Gastrocnemius medialis (tissue), 4 donors: ENCODE data around the gene AK6. TPM values are rescaled to one million over a fixed set of nuclear protein-coding genes. Genes with fewer than 3 reads are reported as not detected.
A peak's percentile ranks its signal among the peaks of the same experiment; 100 is the strongest.

ENCODE experiments used
- ATAC-seq, 2 donors: fragments of 150-250 bp; one replicate each; pipeline ENCODE4 v1.9.1; 2016
- DNase-seq, 2 donors: peaks; one replicate each; pipeline ENCODE4 v3.0.0-alpha.2; 2019
- H3K27ac ChIP-seq, 4 donors: fragments of 200-600 bp; sonication (generic); 1 replicate in 1 of 4; 2 replicates in 3 of 4; pipeline ENCODE4 v1.5.1; 2016 to 2018; ENCODE audit warnings: mild to moderate bottlenecking in 2 of 4, moderate library complexity in 1 of 4
- H3K27me3 ChIP-seq, 3 donors: fragments of 200-600 bp; sonication (generic) in 2 of 3; 1 replicate in 1 of 3; 2 replicates in 2 of 3; pipeline versions ENCODE4 v1.5.1 to v1.6.0; 2016 to 2019; ENCODE audit warnings: mild to moderate bottlenecking in 1 of 3, moderate library complexity in 1 of 3
- H3K36me3 ChIP-seq, 2 donors: fragments of 200-600 bp; sonication (generic) in 1 of 2; one replicate each; pipeline ENCODE4 v1.5.1; 2017 to 2018
- H3K4me1 ChIP-seq, 2 donors: fragments of 200-600 bp; sonication (generic) in 1 of 2; one replicate each; pipeline ENCODE4 v1.5.1; 2016 to 2017; ENCODE audit warnings: mild to moderate bottlenecking in 2 of 2
- H3K4me3 ChIP-seq, 4 donors: fragments of 200-600 bp; sonication (generic) in 3 of 4; 1 replicate in 1 of 4; 2 replicates in 3 of 4; pipeline ENCODE4 v1.5.1; 2016 to 2019; ENCODE audit warnings: mild to moderate bottlenecking in 2 of 4
- H3K9me3 ChIP-seq, 3 donors: fragments of 200-600 bp; sonication (generic) in 2 of 3; 1 replicate in 1 of 3; 2 replicates in 2 of 3; pipeline ENCODE4 v1.5.1; 2016 to 2019
- POLR2A ChIP-seq, 2 donors: fragments of 450-650 bp; IDR thresholded peaks; one replicate each; pipeline ENCODE4 v1.6.1; 2017; ENCODE audit warnings: antibody characterized with exemption in 2 of 2, mild to moderate bottlenecking in 2 of 2, moderate library complexity in 2 of 2
- in situ Hi-C, 4 donors: fragments of 200-750 bp; cut with MboI; loops; one replicate each; pipeline versions ENCODE4 v1.15.0 to v1.8.0; 2017; ENCODE audit warnings: low sequenced_read_pairs in 4 of 4
- intact Hi-C: fragments of 100-400 bp; cut with DNase I; formaldehyde crosslinking; loops from one replicate; pipeline ENCODE4 v1.15.1; 2023; ENCODE audit warnings: low total_unique reads
- total RNA-seq, 4 donors: library from RNA; depleted of rRNA; stranded (reverse); fragments of >200 nt; gene quantifications; one replicate each; pipeline versions ENCODE4 v1.1.0 to v1.2.3, GENCODE V29; 2016
- TF ChIP-seq, protein P1 (sequence below), 5 experiments: fragments of 450-650 bp in 3 of 5; fragments of 200-600 bp in 2 of 5; sonication (generic) in 2 of 5; IDR thresholded peaks in 4 of 5; conservative IDR thresholded peaks in 1 of 5; 1 replicate in 4 of 5; 2 replicates in 1 of 5; pipeline ENCODE4 v1.5.1; 2016 to 2019; ENCODE audit warnings: antibody characterized with exemption in 5 of 5, mild to moderate bottlenecking in 3 of 5, moderate library complexity in 3 of 5

The AK6 gene
- total RNA-seq, 4 donors from 2014 or later: 24.4 to 49.3 (median 32.5) TPM

DNA sequence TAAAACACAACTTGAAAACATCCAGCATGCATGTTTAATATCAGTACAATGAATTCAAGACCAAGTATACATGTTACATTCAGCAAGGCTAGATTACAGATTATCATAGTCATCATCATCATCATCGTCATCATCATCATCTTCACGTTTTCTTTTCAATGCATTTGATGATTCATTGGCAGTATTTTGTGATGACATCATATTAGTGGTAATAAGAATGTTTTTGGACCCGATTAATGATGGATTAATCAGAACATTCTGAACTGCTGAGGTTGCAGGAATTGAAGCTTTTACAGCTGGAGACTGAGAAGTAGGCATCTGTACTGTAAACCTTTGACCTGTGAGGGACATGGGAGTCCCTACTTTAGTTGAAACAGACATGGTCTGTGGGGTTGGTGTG lies 4.5 kb downstream of the AK6 start:
- H3K4me1 ChIP-seq: peaks cover 20 to 22% of the 10 kb centered on the region in 2 donors
- ATAC-seq (no peak), DNase-seq (no peak)
- H3K27ac ChIP-seq: peak overlapping the region in 1 of 4 donors; percentile 37
- intact Hi-C loops (no loop called here), in situ Hi-C loops (loop anchor here in 3 of 4 donors (10.0 to 25.0 kb wide), 4 partner anchors 253 to 320 kb away; partner anchors contain the start of gene SLC30A5 (in 2 of the 3))
- no peaks in the 10 kb centered on the region for H3K27me3 ChIP-seq
- peaks cover 0 to 19% of the 10 kb centered on the region in 2 donors for H3K36me3 ChIP-seq
- no peaks in the 10 kb centered on the region for H3K9me3 ChIP-seq
- H3K4me3 ChIP-seq: no peak overlapping the region
- no peak for TF ChIP-seq POLR2A (IDR thresholded peaks at IDR 0.05)
- TF ChIP-seq, protein P1, sequence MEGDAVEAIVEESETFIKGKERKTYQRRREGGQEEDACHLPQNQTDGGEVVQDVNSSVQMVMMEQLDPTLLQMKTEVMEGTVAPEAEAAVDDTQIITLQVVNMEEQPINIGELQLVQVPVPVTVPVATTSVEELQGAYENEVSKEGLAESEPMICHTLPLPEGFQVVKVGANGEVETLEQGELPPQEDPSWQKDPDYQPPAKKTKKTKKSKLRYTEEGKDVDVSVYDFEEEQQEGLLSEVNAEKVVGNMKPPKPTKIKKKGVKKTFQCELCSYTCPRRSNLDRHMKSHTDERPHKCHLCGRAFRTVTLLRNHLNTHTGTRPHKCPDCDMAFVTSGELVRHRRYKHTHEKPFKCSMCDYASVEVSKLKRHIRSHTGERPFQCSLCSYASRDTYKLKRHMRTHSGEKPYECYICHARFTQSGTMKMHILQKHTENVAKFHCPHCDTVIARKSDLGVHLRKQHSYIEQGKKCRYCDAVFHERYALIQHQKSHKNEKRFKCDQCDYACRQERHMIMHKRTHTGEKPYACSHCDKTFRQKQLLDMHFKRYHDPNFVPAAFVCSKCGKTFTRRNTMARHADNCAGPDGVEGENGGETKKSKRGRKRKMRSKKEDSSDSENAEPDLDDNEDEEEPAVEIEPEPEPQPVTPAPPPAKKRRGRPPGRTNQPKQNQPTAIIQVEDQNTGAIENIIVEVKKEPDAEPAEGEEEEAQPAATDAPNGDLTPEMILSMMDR (IDR thresholded peaks at IDR 0.05 in 4 of 5, conservative IDR thresholded peaks at IDR 0.05 in 1 of 5): no peak

DNA sequence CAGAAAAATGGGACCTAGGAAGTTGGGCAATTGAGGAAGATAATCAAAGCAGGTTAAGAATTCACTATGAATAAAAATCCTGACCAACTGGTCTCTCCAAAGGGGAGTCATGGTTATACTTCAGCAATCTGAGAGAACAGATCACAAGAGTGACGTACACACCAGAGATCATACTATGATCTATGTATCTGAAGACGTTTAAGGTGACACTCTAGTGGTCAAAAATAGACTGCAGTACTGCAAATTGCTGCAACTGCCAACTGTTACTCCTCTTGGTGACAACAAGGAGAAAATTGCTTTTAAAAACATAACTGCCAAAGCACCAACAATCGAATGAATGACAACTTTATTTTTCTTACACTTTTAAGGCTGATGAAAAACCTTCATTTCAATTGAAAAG lies 4.9 kb downstream of the AK6 start:
- intact Hi-C loops: no loop called here

DNA sequence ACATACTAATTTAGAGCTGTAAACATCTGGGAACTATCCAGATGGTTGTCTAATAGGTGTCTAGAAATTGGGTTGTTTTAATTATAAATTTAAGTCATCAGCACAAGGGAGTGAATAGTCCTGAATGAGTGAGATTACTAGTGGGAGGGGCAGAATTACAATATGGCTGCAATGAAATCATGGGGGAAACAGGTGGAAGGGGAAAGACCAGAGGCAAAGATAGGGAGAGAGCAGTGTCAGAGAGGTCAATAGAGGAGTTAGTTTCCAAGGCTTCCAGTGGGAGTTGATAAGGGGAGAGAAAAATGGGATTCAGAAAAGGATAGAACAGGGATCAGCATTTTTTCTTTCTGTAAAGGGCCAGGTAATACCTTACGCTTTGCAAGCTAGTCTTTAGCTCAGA lies 8.9 kb downstream of the AK6 start:
- peaks cover 6 to 10% of the 10 kb centered on the region in 2 donors for H3K4me1 ChIP-seq
- H3K27ac ChIP-seq: no peak overlapping the region
- peaks cover 0 to 16% of the 10 kb centered on the region in 2 donors for H3K36me3 ChIP-seq
- H3K4me3 ChIP-seq: no peak overlapping the region
- intact Hi-C loops (no loop called here), in situ Hi-C loops (loop anchor here in 3 of 4 donors (10.0 to 25.0 kb wide), 4 partner anchors 248 to 316 kb away; partner anchors contain the start of gene SLC30A5 (in 2 of the 3))
- TF ChIP-seq POLR2A (IDR thresholded peaks at IDR 0.05): no peak
- TF ChIP-seq, protein P1 (IDR thresholded peaks at IDR 0.05 in 4 of 5, conservative IDR thresholded peaks at IDR 0.05 in 1 of 5): no peak
- no peak for DNase-seq
- no peak for ATAC-seq
- no peaks in the 10 kb centered on the region for H3K27me3 ChIP-seq
- H3K9me3 ChIP-seq: no peaks in the 10 kb centered on the region

More for the DNA sequence above, 4.9 kb downstream of the AK6 start:
- ATAC-seq (no peak), DNase-seq (no peak)
- Histone ChIP-seq H3K4me3 (no peak overlapping the region), H3K36me3 (peaks cover 0 to 19% of the 10 kb centered on the region in 2 donors), H3K27me3 (no peaks in the 10 kb centered on the region), H3K4me1 (peaks cover 20 to 22% of the 10 kb centered on the region in 2 donors), H3K27ac (peak overlapping the region in 2 of 4 donors; percentile 37 to 55), H3K9me3 (no peaks in the 10 kb centered on the region)
- TF ChIP-seq POLR2A (IDR thresholded peaks at IDR 0.05): no peak
- TF ChIP-seq, protein P1 (IDR thresholded peaks at IDR 0.05 in 4 of 5, conservative IDR thresholded peaks at IDR 0.05 in 1 of 5): peak in 4 of 5 experiments; percentile 18 to 43 (median 26)
- in situ Hi-C loops: loop anchor here in 3 of 4 donors (10.0 to 25.0 kb wide), 4 partner anchors 252 to 320 kb away; partner anchors contain the start of gene SLC30A5 (in 2 of the 3)

DNA sequence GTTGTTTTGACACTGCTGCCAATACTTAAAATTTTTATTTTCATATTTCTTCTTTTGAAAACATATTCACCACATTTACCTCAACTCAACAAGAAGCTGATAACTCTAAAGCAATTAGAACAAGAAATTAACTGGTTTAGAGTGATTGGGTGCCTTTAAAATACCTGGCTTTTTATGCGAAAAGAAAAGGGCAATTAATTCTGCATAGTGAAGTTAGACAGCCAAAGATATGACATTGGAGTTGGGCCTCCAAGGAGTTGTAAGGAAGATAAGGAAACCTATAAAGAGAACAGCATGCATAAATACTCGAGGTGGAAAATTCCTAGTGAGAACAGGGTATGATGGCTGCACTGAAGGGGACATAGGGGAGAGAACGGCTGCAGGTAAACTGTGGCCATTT lies 9.6 kb downstream of the AK6 start:
- no peaks in the 10 kb centered on the region for H3K27me3 ChIP-seq
- no peak for DNase-seq
- in situ Hi-C loops (loop anchor here in 3 of 4 donors (10.0 to 25.0 kb wide), 4 partner anchors 247 to 315 kb away; partner anchors contain the start of gene SLC30A5 (in 2 of the 3)), intact Hi-C loops (no loop called here)
- no peak for ATAC-seq
- peaks cover 5 to 6% of the 10 kb centered on the region in 2 donors for H3K4me1 ChIP-seq
- no peaks in the 10 kb centered on the region for H3K9me3 ChIP-seq
- no peak overlapping the region for H3K27ac ChIP-seq
- TF ChIP-seq, protein P1 (IDR thresholded peaks at IDR 0.05 in 4 of 5, conservative IDR thresholded peaks at IDR 0.05 in 1 of 5): no peak
- TF ChIP-seq POLR2A (IDR thresholded peaks at IDR 0.05): no peak
- H3K4me3 ChIP-seq: no peak overlapping the region
- peaks cover 0 to 16% of the 10 kb centered on the region in 2 donors for H3K36me3 ChIP-seq
